SK-N-SH (cell line): ENCODE measurements around the gene IQSEC2. TPM values are rescaled to one million over a fixed set of nuclear protein-coding genes. Genes with fewer than 3 reads are reported as not detected.

ENCODE experiments used
- CTCF ChIA-PET: fragments of 300-600, 350-600 bp; formaldehyde crosslinking; extraction: SDS; loops from one replicate; lab custom pipeline; 2021; lab: Yijun Ruan, JAX
- POLR2A ChIA-PET: fragments of 350-600 bp; sonication (Branson Sonifier 250); formaldehyde crosslinking; extraction: SDS; loops from one replicate; lab custom pipeline; 2020; ENCODE audit warnings: antibody characterized with exemption, inconsistent platforms; lab: Yijun Ruan, JAX
- DNase-seq: peaks from one replicate; pipeline ENCODE4 v3.0.0; 2012
- H2AFZ ChIP-seq: fragments of 200-600 bp; sonication (generic); 2 replicates; pipeline ENCODE4 v1.8.1; 2016; ENCODE audit warnings: antibody characterized with exemption, mild to moderate bottlenecking, low read depth
- H3F3A ChIP-seq: fragments of 200-600 bp; sonication (generic); replicated peaks from 2 replicates; pipeline ENCODE3; 2016; ENCODE audit warnings: antibody characterized with exemption, mild to moderate bottlenecking; ENCODE audit not compliant: insufficient read depth
- H3K27ac ChIP-seq, 2 experiments: fragments of 200-500 bp in 1 of 2; fragments of 200-600 bp in 1 of 2; sonication (Bioruptor generic) in 1 of 2; sonication (generic), shearing (Covaris generic) in 1 of 2; 2 replicates each; pipeline versions ENCODE4 v1.5.1 to v1.6.1; 2014 to 2016; ENCODE audit warnings: low read depth in 2 of 2, inconsistent platforms in 1 of 2, low read length in 1 of 2, mild to moderate bottlenecking in 1 of 2, mixed read lengths in 1 of 2
- H3K27me3 ChIP-seq: fragments of 200-600 bp; sonication (generic), shearing (Covaris generic); 2 replicates; pipeline ENCODE4 v1.6.1; 2016; ENCODE audit warnings: mixed run types; ENCODE audit not compliant: insufficient read depth
- H3K36me3 ChIP-seq, 2 experiments: fragments of 200-500 bp in 1 of 2; fragments of 200-600 bp in 1 of 2; sonication (Bioruptor generic) in 1 of 2; sonication (generic) in 1 of 2; replicated peaks in 1 of 2; 2 replicates each; pipeline versions ENCODE3 to v1.5.1; 2014 to 2016; ENCODE audit warnings: low read length in 1 of 2, mild to moderate bottlenecking in 1 of 2; ENCODE audit not compliant: insufficient read depth in 2 of 2, control insufficient read depth in 1 of 2
- H3K4me1 ChIP-seq, 2 experiments: fragments of 200-500 bp in 1 of 2; fragments of 200-600 bp in 1 of 2; sonication (Bioruptor generic) in 1 of 2; sonication (generic), shearing (Covaris generic) in 1 of 2; 2 replicates each; pipeline versions ENCODE4 v1.5.1 to v1.6.1; 2014 to 2016; ENCODE audit warnings: low read depth in 1 of 2, low read length in 1 of 2, mixed run types in 1 of 2; ENCODE audit not compliant: insufficient read depth in 2 of 2, control insufficient read depth in 1 of 2
- H3K4me2 ChIP-seq: fragments of 200-600 bp; sonication (generic), shearing (Covaris generic); 2 replicates; pipeline ENCODE4 v1.6.1; 2017; ENCODE audit warnings: mixed run types
- H3K4me3 ChIP-seq, 2 experiments: fragments of 200-500 bp in 1 of 2; fragments of 200-600 bp in 1 of 2; sonication (Bioruptor generic) in 1 of 2; sonication (generic), shearing (Covaris generic) in 1 of 2; 2 replicates each; pipeline versions ENCODE4 v1.5.1 to v1.8.1; 2014 to 2016; ENCODE audit warnings: low read depth in 2 of 2, inconsistent platforms in 1 of 2, low read length in 1 of 2, mild to moderate bottlenecking in 1 of 2, mixed read lengths in 1 of 2, moderate library complexity in 1 of 2
- H3K79me2 ChIP-seq: fragments of 200-600 bp; sonication (generic); 2 replicates; pipeline ENCODE4 v1.8.1; 2017; ENCODE audit warnings: mild to moderate bottlenecking; ENCODE audit not compliant: insufficient read depth
- H3K9ac ChIP-seq: fragments of 200-600 bp; sonication (generic); 2 replicates; pipeline ENCODE4 v1.6.1; 2017; ENCODE audit warnings: mixed run types
- H3K9me2 ChIP-seq: fragments of 200-600 bp; sonication (generic); 2 replicates; pipeline ENCODE4 v1.6.1; 2017; ENCODE audit warnings: mixed run types
- H3K9me3 ChIP-seq: fragments of 200-600 bp; sonication (generic); 2 replicates; pipeline ENCODE4 v1.6.1; 2017; ENCODE audit warnings: mixed run types, mild to moderate bottlenecking, moderate library complexity
- H4K20me1 ChIP-seq: fragments of 200-600 bp; sonication (generic); 2 replicates; pipeline ENCODE4 v1.6.1; 2017; ENCODE audit warnings: mild to moderate bottlenecking, mixed run types; ENCODE audit not compliant: insufficient read depth
- CHD2 ChIP-seq: fragments of 150-350 bp; IDR thresholded peaks from 2 replicates; pipeline ENCODE4 v1.6.1; 2018; ENCODE audit warnings: low read length; ENCODE audit not compliant: partially characterized antibody
- CTCF ChIP-seq: fragments of 200-600 bp; sonication (generic); IDR thresholded peaks from 2 replicates; pipeline ENCODE4 v1.6.1; 2017; ENCODE audit warnings: antibody characterized with exemption, mild to moderate bottlenecking, moderate library complexity
- ELF1 ChIP-seq: IDR thresholded peaks from 2 replicates; pipeline ENCODE4 v1.4.0; 2012
- EP300 ChIP-seq, 2 experiments: IDR thresholded peaks; 2 replicates each; pipeline versions ENCODE4 v1.4.0 to v1.6.1; 2012; ENCODE audit warnings: borderline replicate concordance in 1 of 2, low read depth in 1 of 2, low read length in 1 of 2
- FOSL2 ChIP-seq: IDR thresholded peaks from 2 replicates; pipeline ENCODE4 v1.4.0; 2012; ENCODE audit warnings: low read depth, mild to moderate bottlenecking, moderate library complexity, borderline replicate concordance
- FOXM1 ChIP-seq: IDR thresholded peaks from 2 replicates; pipeline ENCODE4 v1.4.0; 2012; ENCODE audit warnings: low read depth, mild to moderate bottlenecking
- GABPA ChIP-seq: IDR thresholded peaks from 2 replicates; pipeline ENCODE4 v1.4.0; 2012; ENCODE audit warnings: low read depth, mild to moderate bottlenecking
- GATA2 ChIP-seq: sonication (generic); formaldehyde crosslinking; IDR thresholded peaks from 2 replicates; pipeline ENCODE4 v1.5.0; 2020; ENCODE audit warnings: mild to moderate bottlenecking, missing genetic modification reagents
- MXI1 ChIP-seq: IDR thresholded peaks from 2 replicates; pipeline ENCODE4 v1.6.1; 2012; ENCODE audit warnings: mild to moderate bottlenecking, low read depth, low read length, improper control_type of control experiment
- NRF1 ChIP-seq: IDR thresholded peaks from 2 replicates; pipeline ENCODE4 v1.6.1; 2012; ENCODE audit warnings: low read depth, mild to moderate bottlenecking, low read length
- PBX3 ChIP-seq: IDR thresholded peaks from 2 replicates; pipeline ENCODE4; 2012
- RCOR1 ChIP-seq: fragments of 150-350 bp; IDR thresholded peaks from 2 replicates; pipeline ENCODE4 v1.6.1; 2017; ENCODE audit warnings: antibody characterized with exemption, low read length
- REST ChIP-seq: IDR thresholded peaks from 2 replicates; pipeline ENCODE4 v1.6.1; 2012; ENCODE audit warnings: mild to moderate bottlenecking, low read depth, low read length, moderate library complexity
- RFX5 ChIP-seq: IDR thresholded peaks from 2 replicates; pipeline ENCODE4 v1.6.1; 2012; ENCODE audit warnings: mild to moderate bottlenecking, improper control_type of control experiment, low read length
- RXRA ChIP-seq: IDR thresholded peaks from 2 replicates; pipeline ENCODE4 v1.4.0; 2012; ENCODE audit warnings: low read depth, mild to moderate bottlenecking, borderline replicate concordance
- SMC3 ChIP-seq: IDR thresholded peaks from 2 replicates; pipeline ENCODE4 v1.6.1; 2012; ENCODE audit warnings: low read depth, low read length, improper control_type of control experiment
- TAF1 ChIP-seq: IDR thresholded peaks from 2 replicates; pipeline ENCODE4 v1.6.1; 2012; ENCODE audit warnings: low read depth, mild to moderate bottlenecking, low read length, moderate library complexity, borderline replicate concordance
- TCF12 ChIP-seq: IDR thresholded peaks from 2 replicates; pipeline ENCODE4 v1.4.0; 2012
- USF1 ChIP-seq: IDR thresholded peaks from 2 replicates; pipeline ENCODE4 v1.4.0; 2012; ENCODE audit warnings: low read depth, borderline replicate concordance
- USF2 ChIP-seq: fragments of 150-350 bp; IDR thresholded peaks from 2 replicates; pipeline ENCODE4 v1.6.1; 2017; ENCODE audit warnings: antibody characterized with exemption, low read length, low read depth, borderline replicate concordance
- WGBS: methylation state at CpG from one replicate; pipeline ENCODE4 v1.1.6; 2017; ENCODE audit warnings: low lambda C conversion rate; 5-methylcytosine and 5-hydroxymethylcytosine counted together
- polyA plus RNA-seq, 3 experiments: library from polyadenylated mRNA; depleted of rRNA; stranded (reverse); fragments of >200 nt; gene quantifications; 2 replicates each; pipeline ENCODE4 v1.2.3, GENCODE V29; 2012
- TF ChIP-seq, protein P1 (sequence below): IDR thresholded peaks from 2 replicates; pipeline ENCODE4 v1.4.0; 2012; ENCODE audit warnings: low read depth

Gene IQSEC2
- polyA plus RNA-seq, 1 of the 3 experiments (the other 2 are of a cell fraction), result 24.7 TPM

DNA sequence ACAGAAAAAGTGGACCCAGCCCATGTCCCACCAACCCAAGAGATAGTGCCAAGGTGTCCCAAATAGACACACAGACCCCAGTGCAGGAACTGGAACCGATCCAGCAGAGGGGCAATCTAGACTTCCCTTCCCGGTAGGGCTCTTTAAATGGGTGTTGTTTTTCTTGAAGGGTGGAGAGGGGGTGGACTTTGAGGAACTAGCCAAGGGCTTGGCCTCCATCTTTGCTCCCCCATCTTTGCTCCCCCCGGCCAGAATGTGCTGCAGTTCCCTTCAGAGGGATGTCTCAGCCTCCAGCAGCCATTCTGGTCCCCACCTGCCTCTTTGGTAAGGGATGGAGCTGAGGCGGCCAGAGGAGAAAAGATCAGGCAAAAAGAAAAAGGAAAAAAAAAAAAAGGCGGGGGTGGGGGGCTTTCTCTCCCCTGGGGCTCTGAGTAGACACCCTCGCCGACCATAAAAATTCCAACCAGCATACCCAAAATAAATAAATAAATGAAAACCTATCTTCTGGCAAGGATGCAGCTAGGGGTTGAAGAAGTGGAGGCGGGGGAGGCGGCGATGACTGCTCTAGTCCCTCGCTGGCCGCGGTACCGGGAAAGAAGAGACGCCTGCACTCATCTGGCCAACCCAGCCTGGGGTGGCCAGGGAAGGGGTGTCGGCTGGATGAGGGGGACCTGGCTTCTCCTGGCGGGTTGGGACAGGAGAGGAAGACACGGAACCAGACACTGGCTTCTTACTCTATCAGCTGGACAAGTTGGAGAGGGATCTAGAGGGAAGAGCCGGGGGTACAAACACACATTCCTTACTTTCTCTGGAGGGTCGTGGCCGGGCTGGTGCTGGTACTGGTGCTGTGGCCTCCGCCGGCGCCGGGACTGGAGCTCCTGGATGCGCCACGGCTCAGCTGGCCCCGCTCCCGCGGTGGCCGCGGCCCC is 38.5 kb upstream of the IQSEC2 start (continued):
- no peak for TF ChIP-seq CHD2
- no peak for TF ChIP-seq GABPA
- no peak for TF ChIP-seq TAF1
- TF ChIP-seq RXRA, result no peak
- TF ChIP-seq EP300 (IDR thresholded peaks at IDR 0.05; ENCODE audit: borderline replicate concordance in 1 of 2, low read depth in 1 of 2, low read length in 1 of 2), result no peak
- no peak for TF ChIP-seq SMC3
- TF ChIP-seq FOXM1, result no peak

GRCh38 chrX:53318766-53319353 is 37.5 kb upstream of the IQSEC2 start:
- Histone ChIP-seq H3K36me3 (no peaks in the 10 kb centered on the region), H3K4me1 (peaks cover 0 to 18% of the 10 kb centered on the region in 2 experiments; a peak in 1 of 4 replicates), H3K27ac (no peak overlapping the region), H2AFZ (no peak overlapping the region), H4K20me1 (0 out of 2 replicates have a peak, but pooled peaks cover 6% of the 10 kb centered on the region), H3K4me2 (peak overlapping the region; percentile 87), H3K27me3 (peaks cover 37% of the 10 kb centered on the region), H3K9me3 (no peaks in the 10 kb centered on the region), H3K79me2 (no peaks in the 10 kb centered on the region), H3F3A (peaks cover 5% of the 10 kb centered on the region), H3K4me3 (peak overlapping the region in 1 of 2 experiments; percentile 62; a peak in 1 of 4 replicates), H3K9me2 (no peaks in the 10 kb centered on the region), H3K9ac (no peak overlapping the region)
- POLR2A ChIA-PET, result interaction anchor here (0.6 to 1.3 kb wide), 2 partner anchors 44 to 104 kb away, joined by 4 to 5 read pairs; partner anchors contain the start of gene RIBC1
- 46% methylated on average over 9 of the region's 10 CpGs for WGBS
- no peak for DNase-seq
- CTCF ChIA-PET, result interaction anchor here (0.8 to 13.1 kb wide), 23 partner anchors 9 to 171 kb away, joined by 3 to 180 read pairs (median 5); partner anchors contain the start of genes HSD17B10, RIBC1 and SMC1A
- TF ChIP-seq ELF1 (no peak), REST (no peak), MXI1 (no peak), PBX3 (no peak), CTCF (no peak), FOSL2 (no peak), GATA2 (CRISPR knock-in tag) (no peak), RFX5 (no peak), RXRA (no peak), USF2 (no peak), NRF1 (no peak), USF1 (no peak), TCF12 (no peak), CHD2 (no peak), RCOR1 (no peak)
- TF ChIP-seq, protein P1, sequence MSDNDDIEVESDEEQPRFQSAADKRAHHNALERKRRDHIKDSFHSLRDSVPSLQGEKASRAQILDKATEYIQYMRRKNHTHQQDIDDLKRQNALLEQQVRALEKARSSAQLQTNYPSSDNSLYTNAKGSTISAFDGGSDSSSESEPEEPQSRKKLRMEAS, result no peak
